SU-DHL-6 (cell line): ENCODE data around the gene CYBA.

ENCODE experiments used
- CTCF ChIP-seq: fragments of 200-600 bp; sonication (generic); IDR thresholded peaks from one replicate; pipeline ENCODE4 v1.5.1; 2017; ENCODE audit warnings: antibody characterized with exemption, mild to moderate bottlenecking, low read length, moderate library complexity; ENCODE audit not compliant: insufficient read depth, poor library complexity, severe bottlenecking
- EZH2phosphoT487 ChIP-seq: fragments of 200-600 bp; sonication (generic), shearing (Covaris generic); conservative IDR thresholded peaks from 2 replicates; pipeline ENCODE4 v1.6.1; 2018; ENCODE audit warnings: mild to moderate bottlenecking, antibody characterized with exemption, low read length, moderate library complexity, mixed read lengths

GRCh38 chr16:88610080-88610479, 40.8 kb downstream of the CYBA start:
- no peak for TF ChIP-seq CTCF
- no peak for TF ChIP-seq EZH2phosphoT487
